Measurements from ENCODE around the gene PTK6.

PTK6 gene

GRCh38 chr20:63543733-63544132 lies 6.6 kb upstream of the PTK6 start:
- Histone ChIP-seq H3K4me3 (ENCODE audit: low read depth, low read length, poor library complexity, severe bottlenecking) (no peak overlapping the region), H3K9me2 (ENCODE audit: low read depth, low read length) (no peaks in the 10 kb centered on the region), H3K4me1 (ENCODE audit: insufficient read depth, low read length, severe bottlenecking) (no peaks in the 10 kb centered on the region), H4K20me1 (ENCODE audit: insufficient read depth, low read length) (no peaks in the 10 kb centered on the region), H3K4me2 (ENCODE audit: low read length) (no peak overlapping the region), H3K9me3 (ENCODE audit: low read length) (no peaks in the 10 kb centered on the region), H3K36me3 (ENCODE audit: insufficient read depth, low read length) (no peaks in the 10 kb centered on the region), H3K27me3 (ENCODE audit: insufficient read depth, low read length) (peaks cover 4% of the 10 kb centered on the region; the same call in 1 of the 2 replicates), H3F3A (ENCODE audit: insufficient read depth, low read length) (no peaks in the 10 kb centered on the region), H3K27ac (ENCODE audit: low read depth, low read length, poor library complexity, severe bottlenecking) (no peak overlapping the region), H3K9ac (ENCODE audit: low read length) (no peak overlapping the region), H3K79me2 (ENCODE audit: insufficient read depth, low read length) (no peaks in the 10 kb centered on the region), H2AFZ (ENCODE audit: low read length) (no peak overlapping the region)
- TF ChIP-seq EZH2 (IDR thresholded peaks at IDR 0.05; ENCODE audit: borderline replicate concordance, low read length) = no peak
- TF ChIP-seq, protein P1, sequence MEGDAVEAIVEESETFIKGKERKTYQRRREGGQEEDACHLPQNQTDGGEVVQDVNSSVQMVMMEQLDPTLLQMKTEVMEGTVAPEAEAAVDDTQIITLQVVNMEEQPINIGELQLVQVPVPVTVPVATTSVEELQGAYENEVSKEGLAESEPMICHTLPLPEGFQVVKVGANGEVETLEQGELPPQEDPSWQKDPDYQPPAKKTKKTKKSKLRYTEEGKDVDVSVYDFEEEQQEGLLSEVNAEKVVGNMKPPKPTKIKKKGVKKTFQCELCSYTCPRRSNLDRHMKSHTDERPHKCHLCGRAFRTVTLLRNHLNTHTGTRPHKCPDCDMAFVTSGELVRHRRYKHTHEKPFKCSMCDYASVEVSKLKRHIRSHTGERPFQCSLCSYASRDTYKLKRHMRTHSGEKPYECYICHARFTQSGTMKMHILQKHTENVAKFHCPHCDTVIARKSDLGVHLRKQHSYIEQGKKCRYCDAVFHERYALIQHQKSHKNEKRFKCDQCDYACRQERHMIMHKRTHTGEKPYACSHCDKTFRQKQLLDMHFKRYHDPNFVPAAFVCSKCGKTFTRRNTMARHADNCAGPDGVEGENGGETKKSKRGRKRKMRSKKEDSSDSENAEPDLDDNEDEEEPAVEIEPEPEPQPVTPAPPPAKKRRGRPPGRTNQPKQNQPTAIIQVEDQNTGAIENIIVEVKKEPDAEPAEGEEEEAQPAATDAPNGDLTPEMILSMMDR (IDR thresholded peaks at IDR 0.05; ENCODE audit: low read length) = no peak

- Histone ChIP-seq H3K79me2 (ENCODE audit: insufficient read depth, low read length) (no peaks in the 10 kb centered on the region), H3F3A (ENCODE audit: insufficient read depth, low read length) (no peaks in the 10 kb centered on the region), H3K9me3 (ENCODE audit: low read length) (no peaks in the 10 kb centered on the region), H3K4me3 (ENCODE audit: low read depth, low read length, poor library complexity, severe bottlenecking) (no peak overlapping the region), H3K4me1 (ENCODE audit: insufficient read depth, low read length, severe bottlenecking) (peaks cover 2% of the 10 kb centered on the region), H3K27me3 (ENCODE audit: insufficient read depth, low read length) (no peaks in the 10 kb centered on the region; the same call in 1 of the 2 replicates), H3K36me3 (ENCODE audit: insufficient read depth, low read length) (no peaks in the 10 kb centered on the region), H3K9ac (ENCODE audit: low read length) (no peak overlapping the region), H4K20me1 (ENCODE audit: insufficient read depth, low read length) (no peaks in the 10 kb centered on the region), H3K27ac (ENCODE audit: low read depth, low read length, poor library complexity, severe bottlenecking) (no peak overlapping the region), H2AFZ (ENCODE audit: low read length) (no peak overlapping the region), H3K9me2 (ENCODE audit: low read depth, low read length) (no peaks in the 10 kb centered on the region), H3K4me2 (ENCODE audit: low read length) (no peak overlapping the region)
- TF ChIP-seq, protein P1 (IDR thresholded peaks at IDR 0.05; ENCODE audit: low read length) = no peak
- TF ChIP-seq EZH2 (IDR thresholded peaks at IDR 0.05; ENCODE audit: borderline replicate concordance, low read length) = no peak
Measured at GRCh38 chr20:63543131-63543530, 6.0 kb upstream of the PTK6 start.

GRCh38 chr20:63542696-63543095 lies 5.5 kb upstream of the PTK6 start:
- H3K79me2 ChIP-seq (ENCODE audit: insufficient read depth, low read length) = no peaks in the 10 kb centered on the region
- H2AFZ ChIP-seq (ENCODE audit: low read length) = no peak overlapping the region
- no peaks in the 10 kb centered on the region for H3F3A ChIP-seq (ENCODE audit: insufficient read depth, low read length)
- H3K4me3 ChIP-seq (ENCODE audit: low read depth, low read length, poor library complexity, severe bottlenecking) = no peak overlapping the region
- no peak for TF ChIP-seq EZH2 (IDR thresholded peaks at IDR 0.05; ENCODE audit: borderline replicate concordance, low read length)
- TF ChIP-seq, protein P1 (IDR thresholded peaks at IDR 0.05; ENCODE audit: low read length) = no peak
- H3K27ac ChIP-seq (ENCODE audit: low read depth, low read length, poor library complexity, severe bottlenecking) = no peak overlapping the region
- peaks cover 5% of the 10 kb centered on the region for H3K4me1 ChIP-seq (ENCODE audit: insufficient read depth, low read length, severe bottlenecking)
- H4K20me1 ChIP-seq (ENCODE audit: insufficient read depth, low read length) = no peaks in the 10 kb centered on the region
- H3K4me2 ChIP-seq (ENCODE audit: low read length) = no peak overlapping the region
- no peak overlapping the region for H3K9ac ChIP-seq (ENCODE audit: low read length)
- H3K27me3 ChIP-seq (ENCODE audit: insufficient read depth, low read length) = no peaks in the 10 kb centered on the region; the same call in 1 of the 2 replicates
- H3K9me2 ChIP-seq (ENCODE audit: low read depth, low read length) = no peaks in the 10 kb centered on the region
- H3K9me3 ChIP-seq (ENCODE audit: low read length) = no peaks in the 10 kb centered on the region
- H3K36me3 ChIP-seq (ENCODE audit: insufficient read depth, low read length) = no peaks in the 10 kb centered on the region
